NCI-H1694 (cell line): ENCODE measurements around the gene C4orf36.

Source experiments
- DNase-seq: peaks from one replicate; lab custom pipeline; 2025; lab: John Stamatoyannopoulos, UW

C4orf36 gene, protein sequence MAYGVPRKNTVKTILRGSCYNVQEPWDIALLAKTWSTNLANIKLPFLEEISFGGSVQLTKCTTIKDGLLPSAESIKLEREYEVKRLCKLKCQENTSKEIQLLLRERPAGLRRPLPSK

DNA sequence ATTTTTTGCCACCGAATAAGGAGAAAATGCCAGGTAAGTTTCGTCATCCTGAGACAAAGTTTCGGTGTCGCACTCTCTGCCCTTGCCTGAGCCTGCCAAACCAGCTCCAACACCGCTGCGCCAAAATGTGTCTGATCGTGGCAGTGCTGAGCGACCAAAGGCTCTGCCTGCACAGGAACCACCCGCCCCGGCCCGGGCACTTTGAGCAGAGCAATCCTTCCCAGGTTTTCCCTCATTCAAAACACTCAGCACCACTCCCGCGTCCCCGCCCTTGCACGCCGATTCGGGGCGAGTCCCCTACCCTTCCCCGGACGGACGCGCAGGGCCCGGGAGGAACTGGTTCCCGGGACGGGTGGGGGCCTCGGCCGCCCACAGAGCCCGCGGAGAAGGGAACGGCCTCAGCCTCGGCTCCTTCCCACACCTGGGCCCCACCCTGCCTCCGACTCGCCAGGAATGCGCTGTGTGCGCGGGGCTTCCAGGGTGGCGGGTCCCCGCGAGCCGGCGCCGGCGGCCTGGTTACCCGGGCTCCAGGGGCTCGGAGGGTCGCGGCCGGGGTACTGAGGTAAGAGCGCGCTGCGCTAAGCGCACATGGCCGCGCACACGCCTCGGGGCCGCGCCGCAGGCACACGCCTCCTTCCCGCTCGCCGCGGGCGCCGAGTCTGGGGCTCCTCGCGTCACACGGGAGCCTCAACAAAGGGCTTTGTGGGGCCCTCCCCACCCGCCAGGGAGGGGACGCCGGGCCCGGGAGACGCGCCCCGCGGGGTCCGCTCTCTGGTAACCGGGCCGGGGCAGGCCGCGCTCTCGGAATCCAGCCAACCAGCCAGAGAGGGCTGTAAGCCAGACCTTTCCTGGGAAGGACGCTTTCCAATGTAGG, at the start of gene C4orf36:
Gene C4orf36, minus strand, starts transcription at position 661 of the 874 bp plus-strand sequence. CDS start 902 bp downstream, outside the sequence.
- peak; percentile 58 for DNase-seq

DNA sequence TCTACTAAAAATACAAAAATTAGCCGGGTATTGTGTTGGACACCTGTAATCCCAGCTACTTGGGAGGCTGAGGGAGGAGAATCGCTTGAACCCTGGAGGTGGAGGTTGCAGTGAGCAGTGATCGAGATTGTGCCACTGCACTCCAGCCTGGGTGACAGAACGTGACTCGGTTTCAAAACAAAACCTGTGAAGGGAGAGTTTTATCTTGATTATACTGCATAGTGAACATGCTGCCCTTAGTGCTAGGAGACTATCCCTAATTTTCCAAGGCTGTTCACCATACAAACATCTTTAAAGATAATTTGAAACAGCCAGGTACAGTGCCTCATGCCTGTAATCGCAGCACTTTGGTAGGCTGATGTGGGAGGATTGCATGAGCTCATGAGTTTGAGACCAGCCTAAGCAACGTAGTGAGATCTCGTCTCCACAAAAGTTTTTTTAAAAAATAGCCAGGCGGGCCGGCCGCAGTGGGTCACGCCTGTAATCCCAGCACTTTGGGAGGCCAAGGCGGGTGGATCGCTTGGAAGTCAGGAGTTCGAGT, 48.8 kb upstream of the C4orf36 start:
- no peak for DNase-seq

DNA sequence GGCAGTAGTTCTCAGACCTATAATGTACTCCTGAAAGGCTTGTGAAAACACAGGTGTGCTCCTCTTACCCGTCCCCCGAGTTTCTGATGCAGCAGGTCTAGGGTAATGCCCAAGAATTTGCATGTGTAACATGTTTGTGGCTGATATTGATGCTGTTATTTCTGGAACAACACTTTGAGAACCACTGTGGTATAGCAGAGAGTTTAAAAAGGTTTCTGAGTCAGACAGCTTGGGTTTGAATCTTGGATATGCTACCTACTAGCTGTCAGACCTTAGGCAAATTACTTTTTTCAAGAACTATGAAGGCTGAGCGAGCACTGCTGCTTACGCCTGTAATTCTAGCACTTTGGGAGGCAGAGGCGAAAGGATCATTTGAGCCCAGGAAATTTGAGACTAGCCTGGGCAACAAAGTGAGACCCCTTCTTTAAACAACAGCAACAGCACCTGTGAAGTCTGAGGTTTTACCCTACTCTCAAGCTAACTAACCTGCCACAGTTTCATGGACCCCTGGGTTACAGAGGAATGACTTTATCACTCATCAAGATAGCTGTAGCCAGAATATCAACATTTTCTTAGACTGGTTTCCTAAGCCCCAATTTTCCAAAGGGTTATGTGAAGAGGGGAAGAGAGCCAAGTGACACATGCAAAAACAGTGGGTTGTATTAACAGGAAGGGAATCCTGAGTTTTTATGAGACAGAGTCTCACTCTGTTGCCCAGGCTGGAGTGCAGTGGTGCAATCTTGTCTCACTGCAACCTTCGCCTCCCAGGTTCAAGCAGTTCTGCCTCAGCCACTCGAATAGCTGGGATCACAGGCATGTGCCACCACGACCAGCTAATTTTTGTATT, 47.7 kb upstream of the C4orf36 start:
- DNase-seq: no peak

DNA sequence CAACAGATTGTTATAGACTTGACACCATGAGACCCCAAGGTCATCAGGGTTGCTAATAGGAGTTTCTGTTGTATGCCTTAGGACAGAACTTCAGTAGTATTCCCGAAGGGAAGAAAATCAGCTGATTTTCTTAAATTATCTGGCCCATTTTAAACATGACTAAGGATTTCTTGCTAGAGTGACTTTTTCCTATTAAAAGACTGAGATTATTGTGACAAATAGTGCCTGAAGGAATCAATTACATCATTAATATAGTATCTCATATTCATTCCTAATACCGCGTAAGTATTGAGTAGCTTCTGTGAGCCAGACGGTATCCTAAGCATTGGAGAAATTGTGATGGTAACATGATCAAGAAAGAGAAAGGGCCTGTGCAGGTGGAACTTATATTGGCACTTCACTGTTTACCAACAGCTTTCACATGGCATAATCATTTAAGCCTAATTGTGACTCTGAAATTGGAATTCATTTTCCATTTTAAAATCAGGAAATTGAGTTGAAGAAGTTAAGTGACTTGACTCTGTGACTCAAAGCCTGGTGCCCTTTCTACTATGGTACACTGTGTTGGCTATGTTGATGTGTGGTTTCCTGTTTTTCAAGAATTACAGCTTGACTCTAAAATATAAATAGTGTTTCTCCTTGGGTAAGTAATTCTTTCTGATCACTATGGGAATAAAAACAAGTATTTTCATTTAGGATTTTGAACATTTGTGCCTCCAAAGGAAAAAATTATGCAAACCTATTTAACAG, 46.7 kb upstream of the C4orf36 start:
- no peak for DNase-seq

DNA sequence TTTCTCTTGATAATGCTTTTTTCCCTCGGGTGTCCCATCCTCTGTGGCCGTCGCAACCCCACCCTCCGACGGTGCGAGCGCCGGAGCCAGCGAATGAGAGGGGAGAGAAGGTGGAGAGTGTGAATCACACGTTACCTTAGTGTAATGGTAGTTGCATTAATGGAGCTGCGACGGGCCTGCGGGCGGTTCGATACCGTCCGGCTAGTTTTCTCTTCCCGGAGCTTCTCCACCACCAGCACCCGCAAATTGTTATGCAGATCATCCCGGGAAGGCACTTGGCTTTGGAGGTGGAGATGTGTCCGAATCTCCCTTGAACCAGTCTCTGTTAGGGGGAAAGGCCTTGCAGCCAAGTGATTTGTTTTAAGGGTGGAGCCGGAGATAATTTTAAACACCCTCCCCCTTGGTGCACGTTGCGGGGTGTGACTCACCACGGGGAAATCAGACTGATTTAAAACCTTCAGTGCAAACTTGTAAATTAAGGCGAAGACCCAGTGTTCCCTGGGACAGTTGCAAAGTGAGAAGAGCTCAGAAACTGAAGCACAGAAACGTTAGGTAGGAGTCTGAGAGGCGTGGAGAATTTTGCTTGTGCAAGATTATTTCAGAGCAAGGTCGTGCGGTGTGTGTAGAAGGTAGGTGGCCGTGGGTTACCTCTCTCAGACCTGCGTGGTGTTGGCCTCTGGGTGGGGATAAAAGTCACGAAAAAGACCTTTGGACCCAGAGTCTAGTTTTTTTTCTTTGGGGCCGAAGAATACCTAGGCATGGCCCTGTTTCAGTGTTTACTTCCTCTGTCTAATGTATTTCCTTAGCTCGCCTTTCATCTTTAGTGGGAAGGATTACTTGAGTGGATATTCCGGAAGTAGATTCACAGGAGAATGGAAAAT, 43.9 kb upstream of the C4orf36 start:
- DNase-seq: no peak

DNA sequence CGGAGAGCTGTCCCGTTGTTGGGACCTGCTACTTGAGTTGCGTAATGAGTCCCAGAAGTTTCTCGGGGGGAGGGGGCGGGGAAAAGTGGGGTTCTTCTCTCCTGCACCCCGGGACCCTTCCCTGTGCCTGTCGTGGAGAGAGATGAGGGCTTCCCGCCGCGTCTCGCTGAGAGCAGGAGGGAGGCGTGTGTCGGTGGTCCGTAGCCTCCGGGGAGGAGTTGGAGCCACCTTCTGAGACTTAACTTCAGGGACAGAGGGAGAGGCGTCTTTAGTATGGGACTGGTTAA, 43.3 kb upstream of the C4orf36 start:
- DNase-seq: no peak

DNA sequence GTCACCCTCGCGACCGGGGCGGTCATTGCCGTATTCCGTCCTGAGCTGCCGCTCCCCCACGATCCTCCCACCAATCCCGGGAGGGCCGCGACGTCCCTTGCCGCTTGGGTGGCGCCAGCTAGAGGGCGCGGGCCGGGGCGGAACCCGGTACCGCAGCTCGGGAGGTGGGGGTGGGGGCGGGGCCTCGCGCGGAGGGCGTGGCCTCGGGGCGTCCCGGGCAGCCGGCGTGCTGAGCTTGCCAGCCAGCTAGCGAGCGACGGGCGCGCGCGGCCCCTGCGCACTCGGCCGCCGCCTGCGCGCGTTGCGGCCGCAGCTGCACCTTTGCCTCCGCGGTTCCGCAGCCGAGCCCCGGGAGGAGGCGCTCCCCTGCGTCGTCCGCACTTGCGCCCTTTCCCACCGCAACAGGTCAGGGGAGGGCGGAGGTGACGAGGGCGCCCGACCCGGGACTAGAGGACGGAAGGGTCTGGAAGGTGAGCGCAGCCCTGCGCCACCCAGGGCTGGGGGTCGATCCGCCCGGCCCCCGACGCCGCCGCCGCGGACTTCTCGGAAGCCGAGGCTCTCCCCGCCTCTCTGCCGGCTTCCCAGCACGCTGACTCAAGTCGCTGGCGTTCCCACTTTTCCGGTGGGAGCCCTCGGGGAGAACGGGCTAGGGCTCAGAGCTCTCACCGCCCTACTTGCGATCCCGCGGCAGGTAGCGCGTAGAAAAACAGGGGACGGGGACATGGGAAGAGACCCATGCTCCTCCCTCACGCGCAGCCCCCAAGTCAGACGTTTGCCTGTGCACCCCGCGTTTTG, 42.7 kb upstream of the C4orf36 start, which contains the start of gene AFF1:
Gene AFF1, plus strand, starts transcription at position 241 of the 795 bp plus-strand sequence. CDS start 13,523 bp downstream, outside the sequence.
- DNase-seq: peak; percentile 57

DNA sequence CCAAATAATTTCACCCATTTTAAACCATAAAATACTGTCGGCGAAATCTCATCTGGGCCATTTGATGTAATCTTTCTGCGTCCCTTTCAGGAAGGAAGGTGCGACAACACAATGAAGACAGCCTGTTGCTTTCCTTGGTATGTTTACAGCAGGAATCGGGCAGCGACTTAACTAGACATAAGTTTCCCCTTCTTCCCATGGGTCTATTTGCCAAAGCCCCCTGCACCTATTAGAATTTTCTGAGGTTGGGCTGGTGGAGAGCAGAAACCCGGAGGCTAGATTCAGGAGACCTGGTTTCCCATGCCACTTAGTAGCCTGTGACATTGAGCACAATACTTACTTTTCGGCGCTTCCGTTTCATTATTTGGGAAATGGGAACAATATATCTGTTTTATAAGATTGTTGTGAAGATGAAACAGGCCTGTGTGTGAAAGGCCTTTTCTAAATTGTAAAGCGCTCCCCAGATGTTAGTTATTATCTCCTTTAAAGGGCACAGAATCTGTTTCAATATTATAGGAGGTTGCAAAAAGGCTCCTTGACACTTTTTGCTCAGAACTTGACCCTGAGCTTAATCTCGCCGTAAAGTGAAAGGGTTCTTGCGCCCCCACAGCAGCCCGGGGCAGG, 42.0 kb upstream of the C4orf36 start:
- no peak for DNase-seq

DNA sequence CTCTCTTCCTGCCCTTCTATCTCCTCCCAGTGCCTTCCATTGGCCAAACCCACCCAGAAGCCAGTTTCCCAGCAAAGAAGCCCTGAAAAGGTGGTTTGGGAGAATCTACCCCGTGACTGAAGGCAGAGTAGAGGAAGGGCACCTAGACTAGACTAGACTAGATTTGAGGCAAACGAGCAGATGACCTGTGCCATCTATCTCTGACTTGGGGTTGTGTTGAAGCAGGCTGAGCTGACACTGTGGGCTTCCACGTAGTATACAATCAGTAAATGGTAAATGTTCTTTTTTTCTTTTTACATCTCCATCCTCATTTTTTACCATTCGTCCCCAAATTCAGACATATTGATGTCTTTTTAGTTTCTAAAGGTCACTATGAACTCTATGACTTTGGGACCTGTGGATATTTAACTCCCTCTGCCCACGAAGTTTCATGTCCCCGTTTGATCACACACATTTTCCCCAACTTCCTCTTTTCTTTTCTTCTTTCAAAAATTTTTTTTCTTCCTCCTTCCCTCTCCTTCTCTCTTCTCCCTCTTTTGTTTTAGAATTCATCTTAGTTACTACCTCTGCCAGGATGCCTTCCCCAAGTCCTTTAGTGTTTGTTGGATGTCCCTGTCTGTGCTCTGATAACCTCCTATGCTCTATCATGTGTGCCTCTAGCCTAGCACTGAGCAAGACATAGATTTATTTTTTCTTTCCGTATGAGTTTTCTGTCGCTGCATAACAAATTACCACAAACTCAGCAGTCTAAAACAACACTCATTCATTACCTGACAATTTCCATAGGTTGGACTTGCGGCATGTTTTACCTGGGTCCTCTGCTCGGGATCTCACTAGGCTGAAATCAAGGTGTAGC, 36.4 kb upstream of the C4orf36 start:
- no peak for DNase-seq

DNA sequence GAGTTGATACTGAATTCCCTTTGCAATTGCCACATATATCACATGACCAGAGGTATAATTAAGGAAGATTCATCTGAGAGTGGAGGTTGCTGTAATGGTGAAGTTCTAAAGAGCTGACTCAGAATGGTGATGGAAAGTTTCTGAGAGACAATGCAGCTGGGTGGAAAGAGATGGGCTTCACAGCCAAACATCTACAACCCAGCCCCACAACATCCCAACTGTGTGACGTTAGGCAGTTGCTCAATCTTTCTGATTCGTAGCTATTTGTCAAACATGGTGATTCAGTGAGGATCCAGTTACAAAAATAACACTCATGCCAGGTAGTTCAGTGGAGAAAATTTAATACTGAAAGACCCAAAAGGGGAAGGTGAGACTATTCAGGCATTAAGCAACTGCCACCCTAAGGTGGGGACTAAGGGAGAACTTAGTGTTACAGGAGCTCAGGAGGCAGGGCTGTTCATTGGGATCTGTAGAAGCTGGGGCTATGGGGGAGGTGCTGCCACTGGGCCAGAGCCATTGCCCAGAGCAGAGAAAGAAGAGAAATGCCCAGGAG, 35.7 kb upstream of the C4orf36 start:
- no peak for DNase-seq

DNA sequence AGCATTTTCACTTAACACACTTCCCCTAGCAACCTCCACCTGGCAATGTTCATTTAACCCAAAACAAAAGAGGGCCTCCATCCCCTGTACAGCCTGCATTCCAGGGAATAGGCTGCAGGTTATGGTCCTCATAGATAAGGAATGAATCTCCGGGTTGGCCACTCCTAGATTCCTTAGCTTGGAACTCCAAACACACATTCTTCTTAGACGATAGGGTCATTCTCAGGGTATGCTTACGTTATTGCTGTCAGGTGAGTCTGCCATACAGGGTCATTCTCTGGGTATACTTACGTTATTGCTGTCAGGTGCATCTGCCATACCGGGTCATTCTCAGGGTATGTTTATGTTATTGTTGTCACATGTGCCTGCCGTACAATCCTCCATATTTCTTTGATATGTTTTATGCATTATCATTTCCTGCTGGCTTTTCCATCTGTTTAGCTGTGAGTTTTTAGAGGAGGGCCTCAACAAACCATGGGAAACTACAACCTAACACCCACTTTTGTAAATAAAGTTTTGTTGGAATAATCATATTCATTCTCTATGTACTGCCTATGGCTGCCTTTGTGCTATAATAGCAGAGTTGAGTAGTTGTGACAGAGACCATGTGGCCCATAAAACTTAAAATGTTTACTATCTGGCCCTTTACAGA, 34.3 kb upstream of the C4orf36 start:
- no peak for DNase-seq

DNA sequence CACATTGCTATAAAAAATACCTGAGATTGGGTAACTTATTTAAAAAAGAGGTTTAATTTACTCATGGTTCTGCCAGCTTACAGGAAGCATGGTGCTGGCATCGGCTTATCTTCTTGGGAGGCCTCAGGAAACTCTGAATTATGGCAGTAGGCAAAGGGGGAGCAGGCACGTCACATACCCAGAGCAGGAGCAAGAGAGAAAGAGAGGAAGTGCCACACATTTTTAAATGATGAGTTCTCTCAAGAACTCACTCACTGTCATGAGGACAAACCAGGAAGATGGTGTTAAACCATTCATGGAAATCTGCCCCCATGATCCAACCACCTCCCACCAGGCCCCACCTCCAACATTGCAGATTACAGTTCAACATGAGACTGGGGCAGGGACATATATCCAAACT, 32.6 kb upstream of the C4orf36 start:
- no peak for DNase-seq

DNA sequence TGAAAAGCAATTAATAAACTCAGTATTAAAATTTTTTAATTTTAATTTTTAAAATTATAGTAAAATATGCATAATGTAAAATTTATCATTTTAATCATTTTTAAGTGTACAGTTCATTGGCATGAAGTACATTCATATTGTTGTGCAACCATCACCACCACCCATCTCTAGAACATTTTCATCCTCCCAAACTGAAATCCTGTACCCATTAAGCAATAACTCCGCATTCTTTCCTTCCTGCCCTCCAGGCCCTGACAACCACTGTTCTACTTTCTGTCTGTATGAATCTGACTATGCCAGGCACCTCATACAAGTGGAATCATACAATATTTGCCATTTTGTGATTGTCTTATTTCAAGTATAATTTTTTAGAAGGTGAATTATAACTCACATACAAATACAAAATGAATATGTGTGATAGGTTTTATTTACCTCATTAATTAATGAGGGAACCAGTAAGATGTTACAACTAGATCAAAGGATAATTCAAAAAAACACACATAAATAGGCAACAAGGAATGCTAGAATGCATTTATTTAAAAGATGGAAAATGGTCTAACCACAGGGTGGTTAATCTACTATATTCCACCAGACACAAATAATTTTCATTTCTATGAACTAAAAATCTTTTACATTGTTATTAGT, 29.5 kb upstream of the C4orf36 start:
- no peak for DNase-seq

DNA sequence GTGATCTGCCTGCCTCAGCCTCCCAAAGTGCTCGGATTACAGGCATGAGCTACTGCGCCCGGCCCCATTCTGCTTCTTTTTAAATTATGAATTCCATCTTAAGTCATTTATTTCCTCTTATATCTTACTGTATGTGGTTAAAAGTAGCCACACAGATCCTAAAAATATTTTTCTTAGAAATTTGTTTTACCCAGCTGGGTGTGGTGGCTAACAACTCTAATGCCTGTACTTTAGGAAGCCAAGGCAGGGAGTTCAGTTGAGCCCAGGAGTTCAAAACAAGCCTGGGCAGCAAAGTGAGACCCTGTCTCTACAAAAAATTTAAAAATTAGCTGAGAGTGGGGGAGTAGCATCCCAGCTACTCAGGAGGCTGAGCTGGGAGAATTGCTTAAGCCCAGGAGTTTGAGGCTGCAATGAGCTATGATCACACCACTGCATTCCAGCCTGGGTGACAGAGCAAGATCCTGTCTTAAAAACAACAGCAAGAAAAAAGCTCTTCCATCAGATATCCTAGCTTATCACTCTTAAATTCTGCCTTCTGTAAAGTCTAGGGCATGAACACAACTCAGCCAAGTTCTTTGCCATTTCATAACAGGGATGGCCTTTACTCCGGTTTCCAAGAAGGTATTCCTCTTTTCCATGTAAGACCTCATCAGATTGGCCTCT, 27.5 kb upstream of the C4orf36 start:
- DNase-seq: no peak

DNA sequence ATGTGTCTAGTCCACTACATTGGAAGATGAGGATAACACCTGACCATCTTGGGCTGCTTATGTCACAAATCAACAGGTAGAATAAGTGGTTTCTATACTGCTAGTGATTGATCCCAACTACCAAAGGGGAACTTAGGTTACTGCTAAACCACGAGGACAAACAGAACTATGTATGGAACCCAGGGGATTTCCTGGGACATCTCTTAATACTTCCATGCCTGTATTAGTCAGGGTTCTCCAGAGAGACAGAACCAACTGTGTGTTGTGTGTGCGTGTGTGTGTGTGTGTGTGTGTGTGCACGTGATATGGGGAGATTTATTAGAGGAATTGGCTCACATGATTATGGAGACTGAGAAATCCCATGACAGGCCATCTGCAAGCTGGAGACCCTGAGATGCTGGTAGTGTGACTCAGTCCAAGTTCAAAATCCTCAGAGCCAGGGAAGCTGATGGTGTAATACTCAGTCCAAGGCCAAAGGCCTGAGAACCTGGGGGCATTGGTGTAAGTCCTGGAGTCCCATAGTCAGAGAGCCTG, 26.4 kb upstream of the C4orf36 start:
- no peak for DNase-seq
